ENCODE measurements around the gene BBS12.

The BBS12 gene

GRCh38 chr4:122732329-122733026 is at the start of gene BBS12:
BBS12 (plus strand) TSS chr4:122732704; CDS start chr4:122741893, 9,189 bp downstream.
- peak; percentile 83 for DNase-seq

- DNase-seq, result no peak
Measured at GRCh38 chr4:122686691-122687090, 45.8 kb upstream of the BBS12 start.

- DNase-seq, result peak; percentile 71
Measured at GRCh38 chr4:122687531-122688061, 44.9 kb upstream of the BBS12 start.

- no peak for DNase-seq
Measured at GRCh38 chr4:122688529-122689140, 43.9 kb upstream of the BBS12 start.

- DNase-seq, result no peak
Measured at GRCh38 chr4:122689972-122690371, 42.5 kb upstream of the BBS12 start.

- DNase-seq, result no peak
Measured at GRCh38 chr4:122691988-122692387, 40.5 kb upstream of the BBS12 start.

- DNase-seq, result no peak
Measured at GRCh38 chr4:122692641-122693520, 39.6 kb upstream of the BBS12 start.

GRCh38 chr4:122695226-122695625 is 37.3 kb upstream of the BBS12 start:
- DNase-seq, result no peak

GRCh38 chr4:122700178-122700725 is 32.3 kb upstream of the BBS12 start:
- DNase-seq, result no peak

GRCh38 chr4:122701061-122701460 is 31.4 kb upstream of the BBS12 start:
- DNase-seq, result no peak

- no peak for DNase-seq
Measured at GRCh38 chr4:122701965-122702364, 30.5 kb upstream of the BBS12 start.

GRCh38 chr4:122702939-122703338 is 29.6 kb upstream of the BBS12 start:
- DNase-seq, result no peak

- no peak for DNase-seq
Measured at GRCh38 chr4:122703868-122704267, 28.6 kb upstream of the BBS12 start.

GRCh38 chr4:122705009-122705408 is 27.5 kb upstream of the BBS12 start:
- no peak for DNase-seq

- no peak for DNase-seq
Measured at GRCh38 chr4:122705547-122706117, 26.9 kb upstream of the BBS12 start.

- no peak for DNase-seq
Measured at GRCh38 chr4:122706511-122706910, 26.0 kb upstream of the BBS12 start.

GRCh38 chr4:122707497-122707896 is 25.0 kb upstream of the BBS12 start:
- no peak for DNase-seq

GRCh38 chr4:122709236-122709635 is 23.3 kb upstream of the BBS12 start:
- DNase-seq, result no peak

GRCh38 chr4:122710434-122711308 is 21.8 kb upstream of the BBS12 start:
- no peak for DNase-seq

- no peak for DNase-seq
Measured at GRCh38 chr4:122711919-122712318, 20.6 kb upstream of the BBS12 start.

GRCh38 chr4:122712782-122713181 is 19.7 kb upstream of the BBS12 start:
- no peak for DNase-seq

- no peak for DNase-seq
Measured at GRCh38 chr4:122715221-122715620, 17.3 kb upstream of the BBS12 start.
